Liver (tissue), 9 donors: ENCODE results near the gene VSIR. TPM values are rescaled to one million over a fixed set of nuclear protein-coding genes. Genes with fewer than 3 reads are reported as not detected.

Source experiments
- DNase-seq: peaks from one replicate; pipeline ENCODE4 v3.0.0-alpha.2; 2017; ENCODE audit warnings: low spot score
- H3K27ac ChIP-seq, 2 donors: one replicate each; pipeline ENCODE4 v1.7.0; 2013; ENCODE audit warnings: inconsistent platforms in 2 of 2, low read length in 2 of 2, control low read depth in 1 of 2, low read depth in 1 of 2, mild to moderate bottlenecking in 1 of 2
- H3K27me3 ChIP-seq, 4 donors: one replicate each; pipeline versions ENCODE4 v1.6.1 to v1.7.0; 2013; ENCODE audit warnings: low read length in 3 of 4, inconsistent platforms in 1 of 4, mild to moderate bottlenecking in 1 of 4, moderate library complexity in 1 of 4; ENCODE audit not compliant: control insufficient read depth in 4 of 4, insufficient read depth in 4 of 4
- H3K36me3 ChIP-seq, 4 donors: one replicate each; pipeline versions ENCODE4 v1.6.1 to v1.7.0; 2013; ENCODE audit warnings: low read length in 3 of 4, mild to moderate bottlenecking in 3 of 4, low read depth in 1 of 4, moderate library complexity in 1 of 4; ENCODE audit not compliant: control insufficient read depth in 4 of 4, insufficient read depth in 3 of 4
- H3K4me1 ChIP-seq, 4 donors: one replicate each; pipeline versions ENCODE4 v1.6.1 to v1.7.0; 2013; ENCODE audit warnings: low read length in 3 of 4, mild to moderate bottlenecking in 3 of 4, moderate library complexity in 1 of 4; ENCODE audit not compliant: control insufficient read depth in 4 of 4, insufficient read depth in 4 of 4
- H3K4me3 ChIP-seq, 3 donors: one replicate each; pipeline versions ENCODE4 v1.6.1 to v1.7.0; 2013; ENCODE audit warnings: low read length in 3 of 3, control low read depth in 1 of 3, low read depth in 1 of 3, mild to moderate bottlenecking in 1 of 3
- H3K9ac ChIP-seq, 2 donors: one replicate each; pipeline ENCODE4 v1.7.0; 2013; ENCODE audit warnings: low read length in 2 of 2, mild to moderate bottlenecking in 2 of 2, moderate library complexity in 2 of 2, control low read depth in 1 of 2, low read depth in 1 of 2
- H3K9me3 ChIP-seq, 4 donors: one replicate each; pipeline versions ENCODE4 v1.6.1 to v1.7.0; 2013; ENCODE audit warnings: low read length in 3 of 4; ENCODE audit not compliant: control insufficient read depth in 4 of 4
- ATF3 ChIP-seq: IDR thresholded peaks from 2 replicates; pipeline ENCODE4 v1.6.1; 2016; ENCODE audit warnings: antibody characterized with exemption
- EGR1 ChIP-seq, 2 donors: IDR thresholded peaks; 2 replicates each; pipeline ENCODE4 v1.6.1; 2016 to 2018; ENCODE audit warnings: antibody characterized with exemption in 2 of 2, low read depth in 2 of 2
- FOXA1 ChIP-seq: IDR thresholded peaks from 2 replicates; pipeline ENCODE4 v1.6.1; 2016; ENCODE audit warnings: antibody characterized with exemption
- FOXA2 ChIP-seq: IDR thresholded peaks from 2 replicates; pipeline ENCODE4 v1.6.1; 2016; ENCODE audit warnings: antibody characterized with exemption
- GABPA ChIP-seq, 2 donors: IDR thresholded peaks in 1 of 2; conservative IDR thresholded peaks in 1 of 2; 2 replicates each; pipeline ENCODE4 v1.6.1; 2016; ENCODE audit warnings: antibody characterized with exemption in 2 of 2, mild to moderate bottlenecking in 1 of 2, moderate library complexity in 1 of 2
- HNF4A ChIP-seq, 2 donors: conservative IDR thresholded peaks; 2 replicates each; pipeline ENCODE4 v1.6.1; 2016; ENCODE audit warnings: antibody characterized with exemption in 2 of 2, mild to moderate bottlenecking in 2 of 2
- HNF4G ChIP-seq: IDR thresholded peaks from 2 replicates; pipeline ENCODE4 v1.6.1; 2016; ENCODE audit warnings: antibody characterized with exemption
- JUND ChIP-seq, 2 donors: IDR thresholded peaks; 2 replicates each; pipeline ENCODE4 v1.6.1; 2016; ENCODE audit warnings: antibody characterized with exemption in 2 of 2
- MAX ChIP-seq: IDR thresholded peaks from 2 replicates; pipeline ENCODE4 v1.6.1; 2016; ENCODE audit warnings: antibody characterized with exemption
- NR2F2 ChIP-seq: IDR thresholded peaks from 2 replicates; pipeline ENCODE4 v1.6.1; 2016; ENCODE audit warnings: antibody characterized with exemption
- RAD21 ChIP-seq, 2 donors: IDR thresholded peaks; 2 replicates each; pipeline ENCODE4 v1.6.1; 2016; ENCODE audit warnings: antibody characterized with exemption in 2 of 2, mild to moderate bottlenecking in 2 of 2
- REST ChIP-seq: IDR thresholded peaks from 2 replicates; pipeline ENCODE4 v1.6.1; 2016; ENCODE audit warnings: antibody characterized with exemption, mild to moderate bottlenecking
- RXRA ChIP-seq, 2 donors: IDR thresholded peaks; 2 replicates each; pipeline ENCODE4 v1.6.1; 2017 to 2018; ENCODE audit warnings: antibody characterized with exemption in 2 of 2, mild to moderate bottlenecking in 1 of 2
- SP1 ChIP-seq: IDR thresholded peaks from 2 replicates; pipeline ENCODE4 v1.6.1; 2018; ENCODE audit warnings: antibody characterized with exemption, mild to moderate bottlenecking
- TAF1 ChIP-seq: conservative IDR thresholded peaks from 2 replicates; pipeline ENCODE4 v1.6.1; 2016; ENCODE audit warnings: antibody characterized with exemption, mild to moderate bottlenecking
- YY1 ChIP-seq: IDR thresholded peaks from 2 replicates; pipeline ENCODE4 v1.6.1; 2016; ENCODE audit warnings: antibody characterized with exemption, mild to moderate bottlenecking
- ZBTB33 ChIP-seq: IDR thresholded peaks from 2 replicates; pipeline ENCODE4 v1.6.1; 2016; ENCODE audit warnings: antibody characterized with exemption
- WGBS: extraction: QIAGEN DNeasy Blood & Tissue Kit; methylation state at CpG from one replicate; pipeline ENCODE4 v1.1.7; 2013; 5-methylcytosine and 5-hydroxymethylcytosine counted together
- polyA plus RNA-seq, 2 donors: library from polyadenylated mRNA; stranded (reverse) in 1 of 2; unstranded in 1 of 2; fragments of 200-250 nt in 1 of 2; fragments of >200 nt in 1 of 2; fragmentation: Nextera tagmentation in 1 of 2; extraction: Ambion mirVana in 1 of 2; gene quantifications; one replicate each; pipeline versions ENCODE4 v1.2.1 to v1.2.3, GENCODE V29; 2013 to 2015
- total RNA-seq, 2 donors: library from RNA; depleted of rRNA; stranded (reverse); fragments of >200 nt; gene quantifications; one replicate each; pipeline ENCODE4 v1.2.3, GENCODE V29; 2014
- donor health status: healthy.
- donor health status: healthy.
- donor health status: healthy.
- donor health status: healthy.
- donor health status: healthy.

The VSIR gene
- total and polyA plus RNA-seq, 4 donors: 7.2 to 12.2 (median 10.8) TPM

GRCh38 chr10:71756311-71757191, 16.8 kb downstream of the VSIR start:
- H3K27me3 ChIP-seq: no peaks in the 10 kb centered on the region
- peaks cover 0 to 15% (median 4%) of the 10 kb centered on the region in 4 donors for H3K4me1 ChIP-seq
- H3K27ac ChIP-seq: peak overlapping the region; percentile 54 to 55
- no peak for DNase-seq
- peak overlapping the region in 1 of 2 donors; percentile 31 for H3K9ac ChIP-seq
- WGBS: 81% methylated on average over 12 of the region's 12 CpGs
- TF ChIP-seq REST (no peak), RXRA (IDR thresholded peaks at IDR 0.05) (no peak), FOXA2 (no peak), ATF3 (no peak), RAD21 (IDR thresholded peaks at IDR 0.05) (no peak), SP1 (no peak), FOXA1 (no peak), YY1 (no peak), HNF4G (no peak), NR2F2 (no peak), GABPA (IDR thresholded peaks at IDR 0.05 in 1 of 2, conservative IDR thresholded peaks at IDR 0.05 in 1 of 2) (no peak), EGR1 (IDR thresholded peaks at IDR 0.05; ENCODE audit: low read depth in 2 of 2) (no peak), HNF4A (conservative IDR thresholded peaks at IDR 0.05) (no peak), JUND (IDR thresholded peaks at IDR 0.05) (no peak)
- peaks cover 0 to 3% (median 1%) of the 10 kb centered on the region in 4 donors for H3K36me3 ChIP-seq
- H3K4me3 ChIP-seq: no peak overlapping the region
- H3K9me3 ChIP-seq: no peaks in the 10 kb centered on the region

- H3K9me3 ChIP-seq: no peaks in the 10 kb centered on the region
- no peak for DNase-seq
- no peak overlapping the region for H3K9ac ChIP-seq
- peaks cover 0 to 16% (median 4%) of the 10 kb centered on the region in 4 donors for H3K4me1 ChIP-seq
- TF ChIP-seq RXRA (IDR thresholded peaks at IDR 0.05) (no peak), YY1 (no peak), HNF4G (no peak), JUND (IDR thresholded peaks at IDR 0.05) (no peak), TAF1 (no peak), GABPA (IDR thresholded peaks at IDR 0.05 in 1 of 2, conservative IDR thresholded peaks at IDR 0.05 in 1 of 2) (no peak), RAD21 (IDR thresholded peaks at IDR 0.05) (no peak), MAX (no peak), NR2F2 (no peak), ZBTB33 (no peak)
- WGBS: 97% methylated on average over 16 of the region's 16 CpGs
- peaks cover 0 to 3% (median 0%) of the 10 kb centered on the region in 4 donors for H3K36me3 ChIP-seq
- no peaks in the 10 kb centered on the region for H3K27me3 ChIP-seq
- H3K4me3 ChIP-seq: no peak overlapping the region
- H3K27ac ChIP-seq: peak overlapping the region in 1 of 2 donors; percentile 11
Measured at GRCh38 chr10:71755179-71755879, 18.0 kb downstream of the VSIR start.
